Stomach (tissue), 9 donors: Measurements from ENCODE around the gene PDCD2L. TPM values are rescaled to one million over a fixed set of nuclear protein-coding genes. Genes with fewer than 3 reads are reported as not detected.

Source experiments
- DNase-seq, 2 donors: peaks; one replicate each; pipeline versions ENCODE4 v3.0.0 to v3.0.0-alpha.2; 2013 to 2019
- H3K27ac ChIP-seq, 5 donors: fragments of 200-600 bp in 4 of 5; sonication (generic) in 4 of 5; one replicate each; pipeline ENCODE4 v1.5.1; 2013 to 2019; ENCODE audit warnings: mild to moderate bottlenecking in 1 of 5, moderate library complexity in 1 of 5
- H3K27me3 ChIP-seq, 3 donors: fragments of 200-600 bp; sonication (generic); one replicate each; pipeline ENCODE4 v1.5.1; 2017 to 2019; ENCODE audit warnings: mixed run types in 1 of 3
- H3K36me3 ChIP-seq, 4 donors: fragments of 200-600 bp; sonication (generic); 1 replicate in 3 of 4; 2 replicates in 1 of 4; pipeline ENCODE4 v1.5.1; 2016 to 2019
- H3K4me1 ChIP-seq, 4 donors: fragments of 200-600 bp; sonication (generic); one replicate each; pipeline ENCODE4 v1.5.1; 2016 to 2019
- H3K4me3 ChIP-seq, 4 donors: fragments of 200-600 bp; sonication (generic) in 3 of 4; one replicate each; pipeline ENCODE4 v1.5.1; 2016 to 2019; ENCODE audit warnings: mild to moderate bottlenecking in 1 of 4
- H3K9me3 ChIP-seq, 4 donors: fragments of 200-600 bp; sonication (generic); one replicate each; pipeline ENCODE4 v1.5.1; 2016 to 2019
- CTCF ChIP-seq, 7 experiments: fragments of 450-650 bp in 4 of 7; fragments of 200-600 bp in 3 of 7; sonication (generic) in 3 of 7; IDR thresholded peaks; one replicate each; pipeline ENCODE4 v1.5.1; 2016 to 2019; ENCODE audit warnings: antibody characterized with exemption in 7 of 7, control low read depth in 2 of 7, mild to moderate bottlenecking in 1 of 7
- EP300 ChIP-seq: sonication (generic); formaldehyde crosslinking; IDR thresholded peaks from one replicate; pipeline ENCODE4 v1.6.1; 2017; ENCODE audit warnings: antibody characterized with exemption
- POLR2A ChIP-seq, 4 donors: fragments of 450-650 bp; IDR thresholded peaks; one replicate each; pipeline ENCODE4 v1.6.1; 2016; ENCODE audit warnings: antibody characterized with exemption in 4 of 4, control low read depth in 2 of 4, mild to moderate bottlenecking in 1 of 4, moderate library complexity in 1 of 4
- POLR2AphosphoS5 ChIP-seq, 3 donors: sonication (generic); formaldehyde crosslinking; IDR thresholded peaks; one replicate each; pipeline ENCODE4 v1.6.1; 2016; ENCODE audit warnings: antibody characterized with exemption in 3 of 3
- WGBS, 5 donors: extraction: QIAGEN DNeasy Blood & Tissue Kit in 3 of 5; methylation state at CpG; one replicate each; pipeline versions ENCODE4 v1.1.5 to v1.1.7; 2013 to 2018; 5-methylcytosine and 5-hydroxymethylcytosine counted together
- intact Hi-C: fragments of 100-400 bp; cut with DNase I; formaldehyde crosslinking; loops from one replicate; pipeline ENCODE4 v1.15.1; 2023; ENCODE audit warnings: low total_unique reads
- polyA plus RNA-seq, 3 donors: library from polyadenylated mRNA; stranded (reverse); fragments of 200-250 nt; gene quantifications; one replicate each; pipeline ENCODE4 v1.2.3, GENCODE V29; 2013
- total RNA-seq, 5 donors: library from RNA; depleted of rRNA; stranded (reverse); fragments of >200 nt; gene quantifications; one replicate each; pipeline versions ENCODE4 v1.1.0 to v1.2.3, GENCODE V29; 2014 to 2016
- donor health status: healthy with polysubstance abuse.
- donor health status: Bipolar disorder and iron deficiency.
- donor health status: healthy.

The PDCD2L gene
- total and polyA plus RNA-seq, 8 donors = 4.6 to 33.5 (median 10.6) TPM

- intact Hi-C loops = no loop called here
- no peak for DNase-seq
- TF ChIP-seq POLR2A (IDR thresholded peaks at IDR 0.05) (no peak), CTCF (IDR thresholded peaks at IDR 0.05) (no peak), EP300 (no peak), POLR2AphosphoS5 (IDR thresholded peaks at IDR 0.05) (no peak)
- Histone ChIP-seq H3K36me3 (peaks cover 14 to 44% (median 42%) of the 10 kb centered on the region in 4 donors), H3K4me3 (no peak overlapping the region), H3K4me1 (peaks cover 0 to 15% (median 6%) of the 10 kb centered on the region in 4 donors), H3K9me3 (no peaks in the 10 kb centered on the region), H3K27ac (peak overlapping the region in 2 of 5 donors; percentile 50 to 76), H3K27me3 (no peaks in the 10 kb centered on the region)
- 77 to 84% (median 81%) methylated on average over 4 of the region's 4 CpGs for WGBS, 5 donors
Measured at GRCh38 chr19:34474233-34474989, 70.2 kb downstream of the PDCD2L start.

- Histone ChIP-seq H3K9me3 (no peaks in the 10 kb centered on the region), H3K27me3 (peaks cover 0 to 1% (median 0%) of the 10 kb centered on the region in 3 donors), H3K4me3 (no peak overlapping the region), H3K36me3 (peaks cover 13 to 35% (median 33%) of the 10 kb centered on the region in 4 donors), H3K4me1 (peaks cover 0 to 15% (median 6%) of the 10 kb centered on the region in 4 donors), H3K27ac (peak overlapping the region in 3 of 5 donors; percentile 43 to 76 (median 50))
- 45 to 61% (median 56%) methylated on average over 9 of the region's 9 CpGs for WGBS, 5 donors
- DNase-seq = no peak
- TF ChIP-seq CTCF (IDR thresholded peaks at IDR 0.05) (no peak), EP300 (no peak), POLR2AphosphoS5 (IDR thresholded peaks at IDR 0.05) (peak in 1 of 3 donors; percentile 33), POLR2A (IDR thresholded peaks at IDR 0.05) (no peak)
- intact Hi-C loops = no loop called here
Measured at GRCh38 chr19:34475026-34475974, 71.1 kb downstream of the PDCD2L start.

Other genes with a start within 250 kb of the PDCD2L start
- 100 to 1,000 TPM in 4 of 5 donors, 10 to 100 TPM in 1; 53.3 to 227 (median 171) TPM for gene LSM14A, start 231.9 kb upstream of the PDCD2L start, total RNA-seq
- 10 to 100 TPM; 38.4 to 74.3 (median 51.5) TPM for gene LSM14A, start 231.9 kb upstream of the PDCD2L start, polyA plus RNA-seq
- 10 to 100 TPM; 12.9 to 60.7 (median 20.1) TPM for gene GARRE1, start 149.8 kb upstream of the PDCD2L start, total RNA-seq
- 1 to 10 TPM; 2.1 to 3.6 (median 3.5) TPM for gene GARRE1, start 149.8 kb upstream of the PDCD2L start, polyA plus RNA-seq
- 100 to 1,000 TPM in 4 of 5 donors, 10 to 100 TPM in 1; 93.2 to 306 (median 110) TPM for gene GPI, start 39.2 kb upstream of the PDCD2L start, total RNA-seq
- 10 to 100 TPM; 66.1 to 80.9 (median 67.8) TPM for gene GPI, start 39.2 kb upstream of the PDCD2L start, polyA plus RNA-seq
- 100 to 1,000 TPM in 1 of 5 donors, 10 to 100 TPM in 4; 39.1 to 146 (median 61.6) TPM for gene UBA2, start 24.0 kb downstream of the PDCD2L start, total RNA-seq
- 10 to 100 TPM; 35.4 to 73.2 (median 51.7) TPM for gene UBA2, start 24.0 kb downstream of the PDCD2L start, polyA plus RNA-seq
- 10 to 100 TPM in 1 of 5 donors, 1 to 10 TPM in 3, under 1 TPM in 1; 0.29 to 12.9 (median 5.3) TPM for gene WTIP, start 77.4 kb downstream of the PDCD2L start, total RNA-seq
- gene WTIP, start 77.4 kb downstream of the PDCD2L start, polyA plus RNA-seq = 1 to 10 TPM; 3.3 to 9.0 (median 6.0) TPM